PC-3 (cell line): ENCODE results near the gene PCSK1.
A peak's percentile ranks its signal among the peaks of the same experiment; 100 is the strongest.

ENCODE experiments used
- CTCF ChIP-seq: fragments of 300-600 bp; sonication (generic); conservative IDR thresholded peaks from 2 replicates; pipeline ENCODE4 v1.5.1; 2017; ENCODE audit warnings: antibody characterized with exemption, low read depth, mild to moderate bottlenecking, low read length
- EZH2 ChIP-seq: fragments of 300-600 bp; sonication (generic); IDR thresholded peaks from one replicate; pipeline ENCODE4 v1.6.1; 2017; ENCODE audit warnings: antibody characterized with exemption, mild to moderate bottlenecking, low read length; ENCODE audit not compliant: unreplicated experiment
- EZH2phosphoT487 ChIP-seq: fragments of 300-600 bp; sonication (generic); IDR thresholded peaks from 2 replicates; pipeline ENCODE4 v1.6.1; 2018; ENCODE audit warnings: mild to moderate bottlenecking, antibody characterized with exemption, low read length, borderline replicate concordance

DNA sequence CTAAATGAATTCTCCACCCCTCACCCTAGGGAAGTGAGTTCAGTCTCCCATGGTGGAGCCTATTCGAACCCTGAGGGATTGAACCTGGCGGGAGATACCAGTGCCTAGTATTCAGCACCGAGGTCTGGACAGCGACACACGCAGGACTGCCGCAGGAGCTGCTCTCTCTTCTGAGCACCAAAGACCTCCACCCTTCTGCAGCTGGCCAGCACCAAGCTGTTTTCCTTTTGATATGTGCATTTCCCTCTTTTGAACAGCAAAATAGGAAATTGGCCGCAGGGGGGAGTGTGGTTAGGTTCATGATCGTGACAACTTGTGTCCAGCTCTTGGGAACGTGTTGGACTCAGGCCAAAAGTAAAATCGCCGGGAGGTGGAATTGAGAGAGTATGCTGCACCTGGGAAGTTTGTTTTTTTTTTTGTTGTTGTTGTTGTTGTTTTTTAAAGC lies 1.2 kb upstream of the PCSK1 start:
- TF ChIP-seq CTCF: 0 out of 2 replicates have a peak, but pooled peaks have one; percentile 14
- TF ChIP-seq EZH2: no peak
- no peak for TF ChIP-seq EZH2phosphoT487
